Measurements from ENCODE around the gene NKAIN2. TPM values are rescaled to one million over a fixed set of nuclear protein-coding genes. Genes with fewer than 3 reads are reported as not detected.
"Not testable (repeated sequence)": the region's sequence is repeated elsewhere in the genome, so short reads cannot be mapped to it uniquely, and the experiment has no call there.

The NKAIN2 gene
- total RNA-seq, 1 donor, result 16.7 TPM

DNA sequence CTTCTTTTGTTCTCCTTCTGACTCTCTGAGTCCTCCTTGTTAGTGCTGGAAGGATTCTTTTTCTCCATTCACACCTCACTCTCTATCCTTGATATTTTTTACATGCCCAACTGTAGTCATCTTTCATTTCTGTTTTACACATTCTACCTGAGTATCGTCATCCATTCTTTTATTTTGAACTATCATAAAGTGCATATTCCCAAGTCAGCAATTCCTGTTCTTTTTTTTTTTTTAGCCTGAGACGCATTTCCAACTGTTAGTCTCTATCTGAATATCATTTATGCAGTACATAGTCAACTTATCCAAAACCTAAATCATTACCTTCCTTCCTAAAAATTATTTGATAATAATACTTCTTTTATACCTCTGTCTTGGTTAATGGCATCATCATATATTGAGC, 207.5 kb downstream of the NKAIN2 start:
- no peak for DNase-seq (ENCODE audit: low read depth in 2 of 3, low spot score in 2 of 3)

GRCh38 chr6:124022051-124022450, 218.4 kb downstream of the NKAIN2 start:
- not testable (repeated sequence) for DNase-seq (ENCODE audit: low read depth in 2 of 3, low spot score in 2 of 3)

GRCh38 chr6:124022641-124023040, 219.0 kb downstream of the NKAIN2 start:
- DNase-seq (ENCODE audit: low read depth in 2 of 3, low spot score in 2 of 3), result no peak

- DNase-seq (ENCODE audit: low read depth in 2 of 3, low spot score in 2 of 3), result peak in 2 of 3 donors; percentile 17 to 48
Measured at GRCh38 chr6:124026694-124027093, 223.0 kb downstream of the NKAIN2 start.

- DNase-seq (ENCODE audit: low read depth in 2 of 3, low spot score in 2 of 3), result no peak
Measured at GRCh38 chr6:124027392-124027791, 223.7 kb downstream of the NKAIN2 start.

DNA sequence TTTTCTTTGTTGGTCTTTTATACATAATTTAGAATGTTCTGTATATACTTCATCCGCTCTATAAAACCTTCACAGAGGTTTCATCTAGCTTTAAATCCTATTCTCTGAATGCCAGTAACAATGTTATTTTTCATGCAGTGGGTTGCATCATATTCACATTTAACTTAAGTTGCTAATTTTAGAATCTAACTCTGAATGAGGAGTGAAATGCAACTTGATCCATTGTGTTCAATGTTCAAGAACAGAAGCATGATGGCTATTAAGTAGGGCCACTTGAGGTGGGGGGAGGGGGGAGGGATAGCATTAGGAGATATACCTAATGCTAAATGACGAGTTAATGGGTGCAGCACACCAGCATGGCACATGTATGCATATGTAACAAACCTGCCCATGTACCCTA, 224.5 kb downstream of the NKAIN2 start:
- DNase-seq (ENCODE audit: low read depth in 2 of 3, low spot score in 2 of 3), result no peak

DNA sequence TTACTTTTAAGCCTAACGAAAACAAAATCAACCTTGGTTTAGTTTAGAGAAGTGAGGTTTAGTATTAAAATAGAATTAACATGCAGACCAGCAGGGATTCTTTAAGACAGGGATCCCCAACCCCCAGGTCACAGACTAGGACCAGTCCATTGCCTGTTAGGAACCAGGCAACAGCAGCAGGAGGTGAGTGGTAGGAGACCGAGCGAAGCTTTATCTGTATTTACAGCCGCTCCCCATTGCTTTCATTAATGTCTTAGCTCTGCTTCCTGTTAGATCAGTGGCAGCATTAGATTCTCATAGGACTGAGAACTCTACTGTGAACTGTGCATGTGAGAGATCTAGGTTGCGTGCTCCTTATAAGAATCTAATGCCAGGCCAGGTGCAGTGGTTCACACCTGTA, 225.9 kb downstream of the NKAIN2 start:
- no peak for DNase-seq (ENCODE audit: low read depth in 2 of 3, low spot score in 2 of 3)

DNA sequence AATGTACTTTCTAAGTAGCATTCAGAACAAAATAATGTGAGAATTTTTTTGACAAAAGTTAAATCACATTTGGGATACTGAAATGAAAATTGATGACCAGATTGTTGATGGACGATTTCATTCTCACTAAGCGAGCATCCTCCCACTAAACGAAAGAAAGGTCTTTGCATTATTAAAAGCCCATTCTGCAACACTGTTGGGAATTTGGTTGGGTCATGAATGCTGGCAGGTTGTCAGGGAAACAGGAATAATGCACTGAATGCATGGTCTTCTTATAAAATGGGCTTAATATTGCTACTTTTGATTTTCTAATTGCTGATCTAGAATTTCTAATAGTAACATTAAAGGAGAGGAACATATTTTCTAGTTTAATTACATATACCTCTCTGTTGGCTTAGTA, 229.8 kb downstream of the NKAIN2 start:
- DNase-seq (ENCODE audit: low read depth in 2 of 3, low spot score in 2 of 3), result no peak

DNA sequence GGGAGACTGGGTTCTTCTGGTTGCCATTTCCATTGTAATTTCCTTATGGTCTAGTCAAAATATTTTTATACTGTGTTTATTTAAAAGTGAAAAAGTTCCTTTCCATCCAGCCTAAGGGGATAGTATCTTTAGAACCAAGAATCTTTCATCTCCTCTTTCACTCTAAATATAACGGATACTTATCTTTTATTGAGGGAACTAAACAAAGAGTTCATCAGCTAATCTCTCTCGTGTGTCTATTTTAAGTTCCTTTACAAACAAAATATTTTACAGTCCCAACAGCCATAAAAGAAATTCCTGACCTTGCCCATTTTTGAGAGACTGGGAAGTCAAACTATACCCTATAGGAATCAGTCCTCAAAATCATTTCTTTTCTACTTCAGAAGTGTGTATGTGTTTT, 232.7 kb downstream of the NKAIN2 start:
- no peak for DNase-seq (ENCODE audit: low read depth in 2 of 3, low spot score in 2 of 3)

DNA sequence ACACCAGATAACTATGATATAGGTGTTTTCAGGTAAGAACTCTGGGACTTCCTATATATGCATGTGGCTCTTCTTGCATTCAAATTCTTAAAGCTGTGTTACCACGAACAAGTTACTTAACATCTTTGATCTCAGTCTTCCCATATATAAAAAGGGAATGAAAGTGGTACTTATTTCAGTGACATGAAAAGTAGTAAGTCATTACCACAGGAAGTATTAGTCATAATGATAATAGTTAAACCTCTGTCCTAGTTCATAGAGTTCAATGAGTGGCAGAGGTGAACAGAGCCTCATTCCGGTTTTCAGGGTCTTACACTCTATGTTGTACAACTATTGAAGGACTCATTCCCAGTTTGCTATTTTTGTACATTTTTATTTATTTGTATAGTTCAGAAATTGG, 237.0 kb downstream of the NKAIN2 start:
- DNase-seq (ENCODE audit: low read depth in 2 of 3, low spot score in 2 of 3), result peak in 1 of 3 donors; percentile 6

GRCh38 chr6:124052120-124052519, 248.5 kb downstream of the NKAIN2 start:
- no peak for DNase-seq (ENCODE audit: low read depth in 2 of 3, low spot score in 2 of 3)

GRCh38 chr6:124053315-124053714, 249.7 kb downstream of the NKAIN2 start:
- no peak for DNase-seq (ENCODE audit: low read depth in 2 of 3, low spot score in 2 of 3)

GRCh38 chr6:124054034-124054433, 250.4 kb downstream of the NKAIN2 start:
- peak in 1 of 3 donors; percentile 50 for DNase-seq (ENCODE audit: low read depth in 2 of 3, low spot score in 2 of 3)

- DNase-seq (ENCODE audit: low read depth in 2 of 3, low spot score in 2 of 3), result no peak
Measured at GRCh38 chr6:124055395-124055794, 251.7 kb downstream of the NKAIN2 start.

DNA sequence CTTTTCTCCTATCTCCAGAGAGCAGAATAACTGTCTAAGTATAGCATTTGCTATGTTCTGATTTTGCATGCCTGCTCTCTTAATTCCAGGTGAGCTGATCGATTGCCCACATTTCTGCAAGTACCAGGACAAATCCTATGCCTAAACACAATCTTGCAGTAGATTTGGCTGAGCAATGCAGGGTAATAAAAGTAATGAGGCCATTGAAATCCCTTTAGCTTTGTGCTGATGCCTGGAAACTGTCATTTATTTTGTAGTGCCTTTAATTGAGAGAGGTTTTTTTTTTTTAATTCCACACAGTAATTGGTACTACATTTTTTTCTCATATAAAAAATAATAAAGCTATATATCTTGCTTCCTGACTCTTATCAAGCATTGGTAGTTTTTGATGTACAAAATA, 252.3 kb downstream of the NKAIN2 start:
- DNase-seq (ENCODE audit: low read depth in 2 of 3, low spot score in 2 of 3), result no peak

DNA sequence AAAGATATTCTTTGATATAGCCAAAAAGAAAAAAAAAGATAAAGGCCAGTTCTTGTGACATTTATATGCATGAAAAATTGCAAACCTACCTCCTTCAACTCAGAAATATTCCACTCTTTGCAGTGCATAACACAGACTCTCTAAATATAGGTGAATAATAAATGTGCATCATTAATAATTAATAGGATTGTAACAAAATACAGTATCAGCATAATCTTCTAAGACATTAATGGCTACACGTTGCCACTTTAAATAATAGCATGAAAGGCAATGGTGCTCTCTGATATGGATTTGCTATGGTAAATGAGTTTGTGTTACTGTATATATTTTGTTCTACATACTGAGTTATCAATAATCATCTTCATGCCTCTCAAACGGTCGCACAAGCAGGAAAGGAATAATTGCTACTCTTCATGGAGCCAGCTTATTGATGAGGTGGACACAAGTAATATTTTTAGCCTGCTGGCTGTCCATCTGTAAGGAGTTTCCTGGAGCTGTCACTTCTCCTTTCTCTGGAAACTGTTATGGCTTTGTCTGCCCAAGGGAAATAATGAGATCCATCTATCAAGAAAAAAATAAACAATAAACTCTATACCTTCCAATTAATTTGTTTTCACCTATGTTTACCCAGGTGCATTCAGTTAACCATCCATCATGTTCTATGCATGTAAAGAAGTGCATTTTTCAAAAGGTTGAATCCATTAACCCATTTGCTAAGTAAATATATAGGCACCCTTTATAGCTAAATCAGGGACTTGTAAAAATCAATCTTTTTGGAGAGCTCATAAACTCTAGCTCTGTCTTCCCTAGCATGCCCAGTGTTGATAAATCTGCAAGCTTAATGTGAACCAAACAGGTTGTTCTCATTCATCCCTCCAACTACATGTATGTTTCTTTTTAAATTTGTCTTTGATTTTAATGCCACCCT, 253.0 kb downstream of the NKAIN2 start:
- DNase-seq (ENCODE audit: low read depth in 2 of 3, low spot score in 2 of 3), result no peak

DNA sequence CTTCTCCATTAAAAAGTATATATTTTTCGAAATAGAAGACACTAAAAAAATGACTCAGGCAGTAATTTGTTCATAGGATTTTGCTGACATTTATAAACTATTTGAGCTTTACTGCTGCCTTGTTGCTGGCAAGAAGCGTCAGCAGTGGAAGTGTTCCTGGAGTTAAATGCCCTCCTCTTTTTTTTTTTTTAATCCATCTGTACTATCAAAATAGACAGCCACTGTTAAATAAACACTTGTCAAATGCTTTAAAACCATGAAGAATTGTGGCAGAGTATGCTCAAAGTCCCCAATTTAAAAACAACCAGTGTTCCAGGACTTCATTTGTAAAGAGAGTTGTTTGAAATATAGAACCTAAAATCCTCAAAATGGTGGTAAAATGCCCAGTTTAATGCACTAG, 253.8 kb downstream of the NKAIN2 start:
- no peak for DNase-seq (ENCODE audit: low read depth in 2 of 3, low spot score in 2 of 3)

GRCh38 chr6:124064317-124065113, 260.9 kb downstream of the NKAIN2 start:
- no peak for DNase-seq (ENCODE audit: low read depth in 2 of 3, low spot score in 2 of 3)

DNA sequence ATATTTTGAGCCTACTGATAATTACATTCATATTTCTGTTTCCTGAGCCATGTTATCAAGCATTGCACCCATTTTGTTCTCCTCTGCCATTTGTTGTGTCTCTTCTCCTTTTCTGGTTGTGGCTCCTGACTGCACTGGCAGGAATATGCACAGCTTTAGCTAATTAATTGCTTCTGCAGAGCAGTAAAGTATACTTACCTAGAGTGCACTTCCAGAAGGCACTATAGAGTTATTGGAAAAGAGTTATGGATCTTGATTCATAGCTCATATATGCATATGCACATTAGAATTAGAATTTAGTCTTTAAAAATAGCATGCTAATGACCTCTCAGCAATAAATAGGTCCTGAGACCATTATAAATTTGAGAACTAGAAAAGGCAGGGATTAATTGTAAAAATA, 262.6 kb downstream of the NKAIN2 start:
- DNase-seq (ENCODE audit: low read depth in 2 of 3, low spot score in 2 of 3), result no peak

- no peak for DNase-seq (ENCODE audit: low read depth in 2 of 3, low spot score in 2 of 3)
Measured at GRCh38 chr6:124066946-124067552, 263.4 kb downstream of the NKAIN2 start.

DNA sequence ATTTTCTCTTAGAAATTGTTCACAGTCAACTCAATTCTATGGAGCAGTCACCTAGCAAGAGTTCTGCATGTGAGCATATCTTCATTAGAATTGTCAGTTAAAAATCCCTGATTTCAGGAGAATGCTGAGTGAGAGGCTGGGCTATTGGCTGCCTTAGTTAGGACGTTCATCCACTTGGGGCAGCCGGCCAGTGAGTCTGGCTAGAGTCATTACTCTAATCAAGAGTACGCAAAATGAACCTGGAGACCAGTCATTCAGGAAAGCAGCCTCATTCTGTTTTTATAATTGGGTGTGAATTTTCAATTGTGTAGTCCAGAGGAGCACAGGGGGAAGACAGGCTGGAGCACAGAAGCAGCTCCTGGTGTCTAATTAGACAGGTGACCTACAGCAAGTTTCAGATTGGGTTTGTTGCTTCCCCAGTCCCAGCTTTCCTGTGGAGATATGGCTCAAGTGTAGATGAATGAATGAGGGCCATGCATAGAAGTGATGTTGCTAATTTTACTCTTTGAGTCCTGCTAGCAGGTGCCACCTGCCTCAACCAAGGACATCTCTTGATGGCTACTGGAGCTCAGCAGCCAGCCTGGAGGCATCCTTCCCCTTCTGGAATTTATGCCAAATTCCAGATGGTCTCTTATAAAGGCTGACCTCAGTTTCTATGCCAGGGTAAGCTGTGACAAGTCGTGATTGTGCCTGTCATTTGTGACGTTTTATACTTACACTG, 265.7 kb downstream of the NKAIN2 start:
- no peak for DNase-seq (ENCODE audit: low read depth in 2 of 3, low spot score in 2 of 3)
